GM18505 (cell line): ENCODE results near the gene PSMD8.

Experiments
- ATAC-seq: cut with Tn5 transposase; IDR thresholded peaks from one replicate; pipeline ENCODE4 v1.9.1; 2021; ENCODE audit not compliant: unreplicated experiment
- POLR2A ChIP-seq: IDR thresholded peaks from 4 replicates; pipeline ENCODE4 v1.6.1; 2011; ENCODE audit warnings: borderline replicate concordance; ENCODE audit not compliant: insufficient read depth, insufficient read length; ENCODE audit errors: extremely low read depth

PSMD8 gene

DNA sequence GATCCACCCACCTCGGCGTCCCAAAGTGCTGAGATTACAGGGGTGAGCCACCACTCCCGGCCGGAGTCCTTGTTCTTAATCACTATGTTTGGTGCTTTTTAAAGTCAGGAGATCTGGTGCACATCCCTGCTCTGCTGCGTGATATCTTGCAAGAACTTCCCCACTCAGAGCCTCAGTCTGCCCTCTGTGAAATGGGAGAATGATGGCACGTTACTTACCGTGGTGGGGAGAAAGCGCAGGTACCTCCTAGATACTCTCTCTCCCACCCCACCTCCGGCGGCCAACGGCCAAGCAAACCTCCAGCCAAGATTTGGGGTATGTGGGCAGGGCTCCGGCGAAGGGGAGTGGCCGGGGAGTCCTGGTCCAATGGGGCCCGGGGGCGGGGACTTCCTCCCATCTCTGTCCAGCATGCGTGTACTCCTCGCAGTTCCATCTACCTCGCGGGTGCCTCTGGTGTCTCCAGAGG lies 58.9 kb downstream of the PSMD8 start, which contains the start of gene RYR1:
Gene RYR1, plus strand, starts transcription at position 424 of the 466 bp plus-strand sequence. CDS start 139 bp downstream, outside the sequence.
- no peak for ATAC-seq
- no peak for TF ChIP-seq POLR2A
